Heart left ventricle (tissue), 13 donors: ENCODE results near the gene ZBTB22.

ENCODE experiments used
- CTCF ChIP-seq, 12 donors: fragments of 200-600 bp; sonication (generic) in 4 of 12; IDR thresholded peaks; one replicate each; pipeline versions ENCODE4 v1.5.0 to v1.8.0; 2018 to 2022; ENCODE audit warnings: antibody characterized with exemption in 12 of 12, mild to moderate bottlenecking in 5 of 12
- POLR2A ChIP-seq, 2 donors: fragments of 450-650 bp; IDR thresholded peaks; one replicate each; pipeline ENCODE4 v1.6.1; 2017; ENCODE audit warnings: antibody characterized with exemption in 2 of 2, mild to moderate bottlenecking in 2 of 2, moderate library complexity in 2 of 2
- donor health status: ischemic (EF 13 %, LVEDD 7.1; RV severe dilation, severe dysfunction).
- donor health status: DM: no; HTN: yes; CAD: no.
- donor health status: DM: no; HTN: no; CAD: no.
- donor health status: ischemic (EF 25% LVEDD 6.9; RV normal size, moderate dysfunction).
- donor health status: ischemic (EF 25% LVEDD 5.7; RV mildly dilated, moderate dysfunction).
- donor health status: ischemic (EF 35%, LVEDD 5.7; RV mildly dilated, moderate dysfunction).
- donor health status: nonischemic (EF 11% LVEDD 7.7; RV severe dilation, severe dysfunction).
- donor health status: DM: yes; HTN: yes; CAD: no.
- donor health status: PGD.
- donor health status: ischemic (EF 29% LVEDD 5.4; RV normal size, mild dysfunction).
- donor health status: nonischemic (EF 23%, LVEDD 6.1; RV moderate dilation, normal function).

- TF ChIP-seq CTCF (IDR thresholded peaks at IDR 0.05): no peak
- TF ChIP-seq POLR2A (IDR thresholded peaks at IDR 0.05): no peak
Observed at GRCh38 chr6:33314943-33315792, 2.4 kb downstream of the ZBTB22 start.
